Endothelial cell of umbilical vein (primary cell): ENCODE measurements around the gene SEBOX. TPM values are rescaled to one million over a fixed set of nuclear protein-coding genes. Genes with fewer than 3 reads are reported as not detected.

Experiments used
- BruUV-seq: library from RNA; stranded (reverse); fragments of 400-500 nt; replicated peaks from 2 replicates; lab custom pipeline; 2021; lab: Mats Ljungman, UMichigan
- CTCF ChIA-PET: fragments of 300-600, 350-600 bp; sonication (Branson Sonifier 250); formaldehyde crosslinking; loops from one replicate; lab custom pipeline; 2021; ENCODE audit warnings: antibody characterized with exemption, inconsistent platforms; lab: Charles Lee
- POLR2A ChIA-PET: fragments of 300-600, 350-600 bp; sonication (Branson Sonifier 250); formaldehyde crosslinking; loops from one replicate; lab custom pipeline; 2021; ENCODE audit warnings: antibody characterized with exemption, inconsistent platforms; lab: Charles Lee
- DNase-seq: peaks from one replicate; pipeline ENCODE4 v3.0.0-alpha.2; 2011; ENCODE audit warnings: low read depth, low spot score
- FAIRE-seq: peaks from 2 replicates; lab custom pipeline; 2011; peaks lifted over from hg19 to GRCh38; lab: Jason Lieb, UNC
- H2AFZ ChIP-seq: 2 replicates; pipeline ENCODE4 v1.6.0; 2012; ENCODE audit warnings: low read depth, low read length, control low read depth, inconsistent platforms
- H3K27ac ChIP-seq: 2 replicates; pipeline ENCODE4 v1.5.1; 2011; ENCODE audit warnings: low read depth, mild to moderate bottlenecking, control low read depth, low read length, moderate library complexity; ENCODE audit not compliant: insufficient read depth
- H3K27me3 ChIP-seq, 2 experiments: 2 replicates each; pipeline versions ENCODE4 v1.6.0 to v1.6.1; 2011; ENCODE audit warnings: low read length in 2 of 2, mixed read lengths in 1 of 2; ENCODE audit not compliant: control insufficient read depth in 2 of 2, insufficient read depth in 2 of 2
- H3K36me3 ChIP-seq, 2 experiments: 2 replicates in 1 of 2; 3 replicates in 1 of 2; pipeline ENCODE4 v1.5.1; 2011; ENCODE audit warnings: low read length in 2 of 2, mild to moderate bottlenecking in 1 of 2, moderate library complexity in 1 of 2; ENCODE audit not compliant: control insufficient read depth in 2 of 2, insufficient read depth in 2 of 2; ENCODE audit errors: extremely low read depth in 1 of 2
- H3K4me1 ChIP-seq: 3 replicates; pipeline ENCODE4 v1.5.1; 2011; ENCODE audit warnings: mild to moderate bottlenecking, low read length; ENCODE audit not compliant: control insufficient read depth, insufficient read depth; ENCODE audit errors: extremely low read depth
- H3K4me2 ChIP-seq: 2 replicates; pipeline ENCODE4 v1.6.1; 2011; ENCODE audit warnings: low read length, control low read depth, mixed read lengths; ENCODE audit not compliant: insufficient read depth
- H3K4me3 ChIP-seq, 3 experiments: fragments of 200-600 bp in 1 of 3; sonication (generic), shearing (Covaris generic) in 1 of 3; replicated peaks in 1 of 3; 2 replicates each; pipeline ENCODE4 v1.5.1; 2011 to 2016; ENCODE audit warnings: control low read depth in 3 of 3, low read length in 3 of 3, mild to moderate bottlenecking in 2 of 3, inconsistent platforms in 1 of 3, low read depth in 1 of 3, moderate library complexity in 1 of 3; ENCODE audit not compliant: insufficient read depth in 1 of 3
- H3K79me2 ChIP-seq: 2 replicates; pipeline ENCODE4 v1.6.0; 2012; ENCODE audit warnings: low read length, inconsistent platforms; ENCODE audit not compliant: control insufficient read depth, insufficient read depth
- H3K9ac ChIP-seq: replicated peaks from 2 replicates; pipeline ENCODE3; 2011; ENCODE audit warnings: low read length, control low read depth; ENCODE audit not compliant: insufficient read depth; ENCODE audit errors: extremely low read depth
- H3K9me1 ChIP-seq: replicated peaks from 3 replicates; pipeline ENCODE4 v1.6.0; 2011; ENCODE audit warnings: mild to moderate bottlenecking, low read length; ENCODE audit not compliant: control insufficient read depth, insufficient read depth; ENCODE audit errors: extremely low read depth
- H3K9me3 ChIP-seq: replicated peaks from 2 replicates; pipeline ENCODE4 v1.5.1; 2012; ENCODE audit warnings: low read length, inconsistent platforms; ENCODE audit not compliant: control insufficient read depth, insufficient read depth
- H4K20me1 ChIP-seq: replicated peaks from 2 replicates; pipeline ENCODE3; 2011; ENCODE audit warnings: mild to moderate bottlenecking, low read length; ENCODE audit not compliant: control insufficient read depth, insufficient read depth; ENCODE audit errors: extremely low read depth
- EZH2 ChIP-seq: IDR thresholded peaks from 2 replicates; pipeline ENCODE4 v1.6.1; 2012; ENCODE audit warnings: borderline replicate concordance, low read depth, mild to moderate bottlenecking, moderate library complexity, low read length, inconsistent platforms; ENCODE audit not compliant: severe bottlenecking
- FOS ChIP-seq: IDR thresholded peaks from 2 replicates; pipeline ENCODE4 v1.6.1; 2011; ENCODE audit warnings: mild to moderate bottlenecking, low read length, moderate library complexity, borderline replicate concordance; ENCODE audit not compliant: insufficient read depth
- GATA2 ChIP-seq: IDR thresholded peaks from 2 replicates; pipeline ENCODE4 v1.7.0; 2011; ENCODE audit warnings: low read depth, mild to moderate bottlenecking, moderate library complexity, mixed read lengths, low read length; ENCODE audit not compliant: insufficient read length, insufficient read depth
- JUN ChIP-seq: IDR thresholded peaks from 2 replicates; pipeline ENCODE4 v1.6.1; 2011; ENCODE audit warnings: borderline replicate concordance, low read depth; ENCODE audit not compliant: insufficient read length, insufficient read depth
- MYC ChIP-seq: IDR thresholded peaks from one replicate; pipeline ENCODE4 v1.6.1; 2011; ENCODE audit warnings: mild to moderate bottlenecking, low read depth, low read length
- POLR2A ChIP-seq: IDR thresholded peaks from 2 replicates; pipeline ENCODE4 v1.6.1; 2012; ENCODE audit warnings: low read depth, mild to moderate bottlenecking, control low read depth, low read length
- POLR2AphosphoS5 ChIP-seq: IDR thresholded peaks from 2 replicates; pipeline ENCODE4 v1.6.1; 2012; ENCODE audit warnings: low read depth, mild to moderate bottlenecking, control low read depth, low read length, moderate library complexity; ENCODE audit not compliant: insufficient read depth
- dilution Hi-C: fragments of 300-500 bp; cut with MboI; formaldehyde crosslinking; loops from one replicate; pipeline ENCODE4 v1.15.0; 2019; ENCODE audit warnings: low sequenced_read_pairs; ENCODE audit not compliant: extremely low pct_ligation_motif_present
- intact Hi-C: fragments of 100-400 bp; cut with micrococcal nuclease; formaldehyde crosslinking; loops from one replicate; pipeline ENCODE4 v1.10.0; 2022
- polyA plus RNA-seq, 4 experiments: library from polyadenylated mRNA; depleted of rRNA in 3 of 4; stranded (reverse) in 3 of 4; unstranded in 1 of 4; fragments of >200 nt; gene quantifications; 2 replicates each; pipeline versions ENCODE4 v1.2.1 to v1.2.3, GENCODE V29; 2011 to 2012; ENCODE audit warnings: missing spikeins in 1 of 4
- total RNA-seq: library from RNA; stranded (reverse); gene quantifications from 2 replicates; pipeline ENCODE4 v1.2.3, GENCODE V29; 2021
- TF ChIP-seq, protein P1 (sequence below), 2 donors: IDR thresholded peaks; 1 replicate in 1 of 2; 2 replicates in 1 of 2; pipeline ENCODE4 v1.5.1; 2011; ENCODE audit warnings: low read length in 2 of 2, mild to moderate bottlenecking in 2 of 2, moderate library complexity in 2 of 2, control low read depth in 1 of 2, inconsistent platforms in 1 of 2, low read depth in 1 of 2; ENCODE audit not compliant: insufficient read depth in 1 of 2; ENCODE audit errors: extremely low read depth in 1 of 2
- TF ChIP-seq, protein P2 (sequence below): IDR thresholded peaks from 2 replicates; pipeline ENCODE4 v1.6.1; 2011; ENCODE audit not compliant: insufficient read depth, insufficient read length

Gene SEBOX
- total and polyA plus RNA-seq, 2 donors (not counting 3 experiments of a cell fraction or from before 2014, with no cell fraction given): not detected

- CTCF ChIA-PET: interaction anchor here (1.9 kb wide), 1 partner anchor 25 kb away, joined by 11 read pairs; no protein-coding TSS in a partner anchor
- Histone ChIP-seq H3K9ac (no peak overlapping the region), H4K20me1 (no peaks in the 10 kb centered on the region), H3K4me1 (peaks cover 4% of the 10 kb centered on the region), H3K9me3 (no peaks in the 10 kb centered on the region), H3K36me3 (peaks cover 0 to 2% of the 10 kb centered on the region in 2 experiments), H3K27me3 (no peaks in the 10 kb centered on the region), H3K4me3 (no peak overlapping the region), H3K79me2 (no peaks in the 10 kb centered on the region), H2AFZ (no peak overlapping the region), H3K9me1 (no peaks in the 10 kb centered on the region), H3K27ac (no peak overlapping the region), H3K4me2 (no peak overlapping the region)
- dilution Hi-C loops (no loop called here), intact Hi-C loops (no loop called here)
- FAIRE-seq (no peak), DNase-seq (no peak)
- no TSS peak for BruUV-seq
- POLR2A ChIA-PET: no interaction called here
- TF ChIP-seq FOS: no peak
- no peak for TF ChIP-seq GATA2
- no peak for TF ChIP-seq POLR2A
- TF ChIP-seq MYC: no peak
- TF ChIP-seq, protein P1, sequence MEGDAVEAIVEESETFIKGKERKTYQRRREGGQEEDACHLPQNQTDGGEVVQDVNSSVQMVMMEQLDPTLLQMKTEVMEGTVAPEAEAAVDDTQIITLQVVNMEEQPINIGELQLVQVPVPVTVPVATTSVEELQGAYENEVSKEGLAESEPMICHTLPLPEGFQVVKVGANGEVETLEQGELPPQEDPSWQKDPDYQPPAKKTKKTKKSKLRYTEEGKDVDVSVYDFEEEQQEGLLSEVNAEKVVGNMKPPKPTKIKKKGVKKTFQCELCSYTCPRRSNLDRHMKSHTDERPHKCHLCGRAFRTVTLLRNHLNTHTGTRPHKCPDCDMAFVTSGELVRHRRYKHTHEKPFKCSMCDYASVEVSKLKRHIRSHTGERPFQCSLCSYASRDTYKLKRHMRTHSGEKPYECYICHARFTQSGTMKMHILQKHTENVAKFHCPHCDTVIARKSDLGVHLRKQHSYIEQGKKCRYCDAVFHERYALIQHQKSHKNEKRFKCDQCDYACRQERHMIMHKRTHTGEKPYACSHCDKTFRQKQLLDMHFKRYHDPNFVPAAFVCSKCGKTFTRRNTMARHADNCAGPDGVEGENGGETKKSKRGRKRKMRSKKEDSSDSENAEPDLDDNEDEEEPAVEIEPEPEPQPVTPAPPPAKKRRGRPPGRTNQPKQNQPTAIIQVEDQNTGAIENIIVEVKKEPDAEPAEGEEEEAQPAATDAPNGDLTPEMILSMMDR (IDR thresholded peaks at IDR 0.05; ENCODE audit: extremely low read depth in 1 of 2, insufficient read depth in 1 of 2, low read depth in 1 of 2, low read length in 2 of 2): no peak
Measured at GRCh38 chr17:28390984-28391383, 26.0 kb upstream of the SEBOX start.

GRCh38 chr17:28390563-28390962 is 25.6 kb upstream of the SEBOX start:
- Histone ChIP-seq H4K20me1 (no peaks in the 10 kb centered on the region), H3K36me3 (peaks cover 0 to 2% of the 10 kb centered on the region in 2 experiments), H3K4me2 (no peak overlapping the region), H3K9ac (no peak overlapping the region), H2AFZ (no peak overlapping the region), H3K9me3 (no peaks in the 10 kb centered on the region), H3K4me3 (no peak overlapping the region), H3K79me2 (no peaks in the 10 kb centered on the region), H3K4me1 (peaks cover 4% of the 10 kb centered on the region), H3K9me1 (no peaks in the 10 kb centered on the region), H3K27me3 (no peaks in the 10 kb centered on the region), H3K27ac (no peak overlapping the region)
- CTCF ChIA-PET: interaction anchor here (1.9 kb wide), 1 partner anchor 25 kb away, joined by 11 read pairs; no protein-coding TSS in a partner anchor
- FAIRE-seq (no peak), DNase-seq (no peak)
- TF ChIP-seq POLR2A (no peak), EZH2 (no peak), GATA2 (no peak), POLR2AphosphoS5 (no peak), FOS (no peak), JUN (no peak)
- TF ChIP-seq, protein P2, sequence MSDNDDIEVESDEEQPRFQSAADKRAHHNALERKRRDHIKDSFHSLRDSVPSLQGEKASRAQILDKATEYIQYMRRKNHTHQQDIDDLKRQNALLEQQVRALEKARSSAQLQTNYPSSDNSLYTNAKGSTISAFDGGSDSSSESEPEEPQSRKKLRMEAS: no peak
- TF ChIP-seq, protein P1 (IDR thresholded peaks at IDR 0.05; ENCODE audit: extremely low read depth in 1 of 2, insufficient read depth in 1 of 2, low read depth in 1 of 2, low read length in 2 of 2): no peak
- POLR2A ChIA-PET: no interaction called here
- dilution Hi-C loops (no loop called here), intact Hi-C loops (no loop called here)
- BruUV-seq: no TSS peak
